ENCODE data around the gene PARK7.
A peak's percentile ranks its signal among the peaks of the same experiment; 100 is the strongest.

PARK7 gene

DNA sequence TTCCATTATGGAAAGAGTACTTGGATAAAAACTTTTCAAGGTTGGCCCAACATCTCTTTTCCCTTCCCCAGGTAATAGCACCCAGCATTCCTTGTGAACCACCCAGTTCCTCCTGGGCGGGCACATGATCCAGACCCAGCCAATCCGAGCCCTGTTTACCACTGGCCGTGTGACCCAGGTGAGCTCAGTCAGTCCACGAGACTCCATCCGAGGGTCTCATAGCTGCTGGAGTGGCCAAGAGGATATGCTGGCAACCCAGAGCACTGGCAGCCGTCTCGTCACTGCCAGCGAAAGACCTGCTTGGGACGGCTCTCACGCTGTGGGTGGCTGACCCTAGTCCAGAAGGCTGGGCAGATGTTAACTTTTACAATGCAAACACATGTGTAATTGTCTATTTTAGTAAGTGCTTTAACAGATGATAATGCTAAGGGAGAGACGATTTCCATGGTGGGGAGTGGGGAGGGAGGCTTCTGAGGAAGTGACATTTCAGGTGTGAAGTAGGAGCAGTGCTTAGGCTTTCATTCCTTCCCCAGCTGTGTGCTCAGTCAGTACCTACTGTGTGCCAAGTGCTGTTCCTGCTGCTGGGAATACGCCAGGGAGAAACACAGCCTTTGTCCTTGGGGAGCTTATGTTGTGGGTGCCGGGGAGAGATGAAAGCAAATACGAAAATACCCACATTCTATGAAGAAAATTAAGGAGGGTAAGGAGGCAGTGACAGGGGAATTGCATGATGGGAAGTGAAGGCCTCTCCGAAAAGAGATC, 24.5 kb downstream of the PARK7 start:
- DNase-seq, result no peak

GRCh38 chr1:7987528-7987927, 26.0 kb downstream of the PARK7 start:
- DNase-seq, result no peak

GRCh38 chr1:7988576-7988975, 27.1 kb downstream of the PARK7 start:
- no peak for DNase-seq

GRCh38 chr1:7989762-7990428, 28.4 kb downstream of the PARK7 start:
- no peak for DNase-seq

- DNase-seq, result no peak
Measured at GRCh38 chr1:7991504-7992440, 30.3 kb downstream of the PARK7 start.

GRCh38 chr1:7992885-7993284, 31.4 kb downstream of the PARK7 start:
- no peak for DNase-seq

- DNase-seq, result peak; percentile 90
Measured at GRCh38 chr1:7993593-7994479, 32.3 kb downstream of the PARK7 start.

DNA sequence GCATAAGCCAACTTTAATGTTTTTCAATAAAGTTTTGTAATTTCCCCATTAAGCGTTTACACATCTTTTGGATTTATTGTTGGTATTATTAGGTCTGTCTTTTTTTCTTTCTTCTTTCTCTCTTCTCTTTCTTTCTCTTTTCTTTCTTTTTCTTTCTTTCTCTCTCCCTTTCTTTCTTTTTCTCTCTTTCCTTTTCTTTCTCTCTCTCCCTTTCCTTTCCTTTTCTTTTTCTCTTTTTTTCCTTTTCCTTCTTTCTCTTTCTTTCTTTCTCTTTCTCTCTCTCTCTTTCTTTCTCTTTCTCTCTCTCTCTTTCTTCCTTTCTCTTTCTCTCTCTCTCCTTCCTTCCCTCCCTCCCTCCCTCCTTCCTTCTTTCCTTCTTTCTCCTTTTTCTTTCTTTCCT, 33.3 kb downstream of the PARK7 start:
- no peak for DNase-seq

- no peak for DNase-seq
Measured at GRCh38 chr1:7995437-7995836, 33.9 kb downstream of the PARK7 start.

- DNase-seq, result peak; percentile 41
Measured at GRCh38 chr1:8002329-8002910, 40.9 kb downstream of the PARK7 start.

- no peak for DNase-seq
Measured at GRCh38 chr1:8002921-8003320, 41.4 kb downstream of the PARK7 start.

GRCh38 chr1:8003438-8004112, 42.1 kb downstream of the PARK7 start:
- DNase-seq, result peak; percentile 13

DNA sequence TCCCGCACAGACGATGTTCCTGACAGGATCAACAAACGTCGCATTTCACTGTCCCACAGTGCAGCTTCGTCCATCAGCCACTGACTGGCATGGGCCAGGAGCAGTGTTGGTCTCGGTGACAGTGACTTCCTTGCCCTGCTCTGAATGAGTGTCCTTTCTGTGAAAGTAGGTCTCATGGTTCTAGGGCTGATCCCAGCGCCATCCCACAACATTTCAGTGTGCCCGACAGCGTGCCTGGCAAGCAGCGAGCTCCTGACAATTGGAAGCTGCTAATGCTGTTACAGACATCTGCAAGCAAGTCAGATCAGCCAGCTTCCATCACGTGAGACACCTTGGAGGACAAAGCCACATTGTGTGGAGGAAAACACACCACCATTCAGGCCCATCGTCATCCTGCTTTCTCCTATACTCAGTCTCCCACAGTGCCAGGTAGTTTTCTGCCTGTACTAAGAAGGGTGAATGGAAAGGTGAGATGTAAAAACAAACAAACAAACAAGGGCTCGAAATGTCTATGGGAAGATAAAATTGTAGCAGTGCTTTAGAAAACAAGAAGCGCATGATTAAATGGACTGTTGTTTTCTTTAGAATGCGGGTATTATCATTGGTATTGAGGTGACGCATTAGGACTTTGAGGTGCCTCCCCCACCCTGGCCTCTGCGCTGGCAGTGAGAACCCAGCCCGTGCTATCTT, 42.7 kb downstream of the PARK7 start:
- no peak for DNase-seq

DNA sequence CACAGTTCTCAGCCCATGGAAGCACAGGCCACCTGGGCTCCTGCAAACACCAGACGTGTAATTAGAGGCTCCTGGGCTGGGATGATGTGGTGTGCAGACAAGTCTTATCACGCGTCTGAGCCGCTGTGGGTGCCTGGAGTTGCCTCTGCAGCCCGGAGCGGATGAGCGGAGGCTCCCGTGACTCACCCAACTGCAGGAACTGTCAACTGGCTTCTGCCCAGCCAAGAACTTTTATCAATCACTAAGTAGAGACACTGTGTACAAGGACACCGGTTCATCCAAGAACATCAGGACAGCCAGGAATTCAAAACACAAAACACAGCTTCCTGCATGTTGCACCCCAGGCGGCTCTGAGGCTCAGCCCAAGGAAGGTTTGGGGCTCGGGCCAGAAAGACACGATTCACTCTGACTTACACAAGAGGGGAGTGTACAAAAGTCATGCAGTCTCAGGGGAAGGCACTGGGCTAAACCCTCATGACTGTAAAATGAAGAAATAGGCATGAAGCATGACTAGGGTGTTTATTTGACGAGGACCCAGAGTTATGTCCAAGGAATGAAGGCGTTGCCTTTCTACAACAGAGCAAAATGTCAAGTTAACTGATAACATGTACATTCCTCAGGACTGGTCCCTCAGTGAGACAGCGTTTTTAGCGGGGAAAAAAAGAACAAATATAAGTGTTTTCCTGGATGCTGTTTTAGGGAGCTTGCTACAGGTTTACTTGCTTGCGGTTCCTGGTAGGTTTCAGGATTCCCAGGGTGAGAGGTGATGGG, 43.5 kb downstream of the PARK7 start:
- DNase-seq, result peak; percentile 81

DNA sequence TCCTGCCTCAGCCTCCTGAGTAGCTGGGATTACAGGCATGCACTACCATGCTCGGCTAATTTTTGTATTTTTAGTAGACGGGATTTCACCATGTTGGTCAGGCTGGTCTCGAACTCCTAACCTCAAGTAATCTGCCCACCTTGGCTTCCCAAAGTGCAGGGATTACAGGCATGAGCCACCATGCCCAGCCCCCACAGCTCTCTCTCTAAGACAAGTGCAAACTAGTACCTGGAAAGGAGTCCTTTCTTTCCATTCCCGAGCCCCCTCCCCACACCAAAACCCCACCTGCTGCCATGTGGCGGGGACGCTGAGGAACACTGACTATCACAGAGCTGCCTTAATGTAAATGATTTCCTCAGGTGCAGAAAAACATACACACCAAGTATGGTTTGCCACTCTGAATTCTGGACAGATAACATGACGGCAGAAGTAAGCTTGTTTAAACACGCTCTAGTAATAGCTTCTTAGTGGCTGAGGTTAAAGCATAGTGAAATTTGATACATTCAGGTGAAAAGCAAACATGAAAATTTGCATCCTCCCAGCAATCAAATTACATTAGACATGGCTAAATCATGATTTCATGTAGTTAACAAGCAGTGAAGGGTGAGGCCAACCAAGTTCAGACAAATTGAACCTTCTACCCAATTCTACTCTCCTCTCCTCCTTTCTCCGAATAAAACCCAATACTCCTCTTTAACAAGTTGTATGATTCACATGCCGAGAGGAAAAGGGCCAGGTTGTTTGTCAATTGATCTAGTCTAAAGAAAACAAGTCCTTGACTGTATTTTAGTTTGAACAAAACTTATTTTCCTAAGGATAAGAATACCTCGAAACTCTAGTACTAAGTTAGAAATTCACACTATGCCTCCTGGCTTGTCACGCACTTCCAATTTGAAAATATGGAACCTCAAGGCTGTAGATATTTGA, 44.8 kb downstream of the PARK7 start:
- no peak for DNase-seq

DNA sequence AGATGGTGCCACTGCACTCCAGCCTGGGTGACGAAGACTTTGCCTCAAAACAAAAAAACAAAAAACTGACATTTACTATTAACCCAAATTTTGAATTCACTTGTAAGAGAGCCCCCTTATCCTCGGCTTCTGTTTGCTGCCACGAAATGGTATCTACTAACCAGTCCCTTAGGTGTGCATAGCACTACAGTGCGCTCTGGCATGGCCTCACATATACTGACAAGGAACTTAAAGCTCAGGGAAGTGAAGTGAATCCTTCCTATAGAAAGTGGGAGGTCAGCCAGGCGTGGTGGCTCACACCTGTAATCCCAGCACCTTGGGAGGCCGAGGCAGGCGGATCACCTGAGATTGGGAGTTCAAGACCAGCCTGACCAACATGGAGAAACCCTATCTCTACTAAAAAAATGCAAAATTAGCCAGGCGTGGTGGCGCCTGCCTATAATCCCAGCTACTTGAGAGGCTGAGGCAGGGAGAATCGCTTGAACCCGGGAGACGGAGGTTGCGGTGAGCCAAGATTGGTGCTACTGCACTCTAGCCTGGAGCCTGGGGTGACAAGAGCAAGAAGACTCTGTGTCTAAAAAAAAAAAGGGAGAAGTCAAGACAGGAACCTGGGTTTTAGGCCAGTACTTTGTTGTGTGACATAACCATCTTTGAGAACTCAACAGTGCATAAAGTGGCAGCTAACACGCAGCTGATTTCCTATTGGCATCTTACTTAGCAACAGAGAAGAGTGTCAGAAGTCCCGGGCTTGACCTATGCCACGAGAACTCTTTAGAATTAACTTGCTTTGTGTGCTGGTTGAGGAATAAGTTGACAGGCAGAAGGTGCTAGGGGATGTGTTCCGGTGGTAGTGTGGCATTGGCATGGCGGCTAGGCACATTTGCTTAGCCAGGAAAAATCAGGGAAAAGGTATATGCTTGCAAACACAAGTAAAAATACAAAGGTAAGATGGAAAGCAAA, 47.8 kb downstream of the PARK7 start:
- DNase-seq, result no peak

- no peak for DNase-seq
Measured at GRCh38 chr1:8010080-8010664, 48.7 kb downstream of the PARK7 start.

All from suppressor macrophage treated with lipopolysaccharide for 4 hours (primary cell).